Type B pancreatic cell (in vitro differentiated cells): ENCODE data around the gene MAEA. TPM values are rescaled to one million over a fixed set of nuclear protein-coding genes. Genes with fewer than 3 reads are reported as not detected.

Experiments
- DNase-seq: peaks from one replicate; pipeline ENCODE4 v3.0.0; 2021; ENCODE audit warnings: mixed read lengths; ENCODE audit not compliant: unreplicated experiment; ENCODE audit errors: extremely low spot score
- H3K27ac Mint-ChIP-seq: 2 replicates; pipeline ENCODE4 v1.8.0; 2021; ENCODE audit warnings: mild to moderate bottlenecking, mixed read lengths
- H3K27me3 Mint-ChIP-seq: 2 replicates; pipeline ENCODE4 v1.8.0; 2021; ENCODE audit warnings: mixed read lengths
- H3K36me3 Mint-ChIP-seq: 2 replicates; pipeline ENCODE4 v1.8.0; 2021; ENCODE audit warnings: mixed read lengths
- H3K4me1 Mint-ChIP-seq: one replicate; pipeline ENCODE4 v1.8.0; 2021; ENCODE audit warnings: mixed read lengths; ENCODE audit not compliant: unreplicated experiment
- H3K4me3 Mint-ChIP-seq: 2 replicates; pipeline ENCODE4 v1.8.0; 2021; ENCODE audit warnings: mild to moderate bottlenecking, mixed read lengths
- H3K9me3 Mint-ChIP-seq: 2 replicates; pipeline ENCODE4 v1.8.0; 2021; ENCODE audit warnings: mixed read lengths
- CTCF ChIP-seq: fragments of 200-600 bp; sonication (generic); conservative IDR thresholded peaks from 2 replicates; pipeline ENCODE4 v1.5.0; 2021; ENCODE audit warnings: antibody characterized with exemption, mild to moderate bottlenecking
- total RNA-seq: library from RNA; stranded (reverse); gene quantifications from 2 replicates; pipeline ENCODE4 v1.2.1, GENCODE V29; 2021; ENCODE audit warnings: low replicate concordance

MAEA gene
- total RNA-seq, 1 donor from 2014 or later, result 81.5 TPM

- Mint-ChIP-seq H3K27ac (no peak overlapping the region), H3K27me3 (no peaks in the 10 kb centered on the region), H3K4me3 (no peak overlapping the region), H3K36me3 (peaks cover 23% of the 10 kb centered on the region), H3K9me3 (no peaks in the 10 kb centered on the region), H3K4me1 (peaks cover 18% of the 10 kb centered on the region)
- no peak for TF ChIP-seq CTCF
- no peak for DNase-seq
Observed at GRCh38 chr4:1310796-1311631, 21.3 kb downstream of the MAEA start.

- H3K4me3 Mint-ChIP-seq, result no peak overlapping the region
- no peak overlapping the region for H3K27ac Mint-ChIP-seq
- no peaks in the 10 kb centered on the region for H3K27me3 Mint-ChIP-seq
- peaks cover 13% of the 10 kb centered on the region for H3K4me1 Mint-ChIP-seq
- TF ChIP-seq CTCF, result no peak
- H3K36me3 Mint-ChIP-seq, result peaks cover 20% of the 10 kb centered on the region
- no peaks in the 10 kb centered on the region for H3K9me3 Mint-ChIP-seq
- DNase-seq, result no peak
Observed at GRCh38 chr4:1312821-1313640, 23.3 kb downstream of the MAEA start.

- Mint-ChIP-seq H3K36me3 (peaks cover 29% of the 10 kb centered on the region), H3K27ac (no peak overlapping the region), H3K4me3 (no peak overlapping the region), H3K27me3 (no peaks in the 10 kb centered on the region), H3K4me1 (no peaks in the 10 kb centered on the region), H3K9me3 (no peaks in the 10 kb centered on the region)
- no peak for TF ChIP-seq CTCF
- no peak for DNase-seq
Observed at GRCh38 chr4:1315306-1315705, 25.6 kb downstream of the MAEA start.

DNA sequence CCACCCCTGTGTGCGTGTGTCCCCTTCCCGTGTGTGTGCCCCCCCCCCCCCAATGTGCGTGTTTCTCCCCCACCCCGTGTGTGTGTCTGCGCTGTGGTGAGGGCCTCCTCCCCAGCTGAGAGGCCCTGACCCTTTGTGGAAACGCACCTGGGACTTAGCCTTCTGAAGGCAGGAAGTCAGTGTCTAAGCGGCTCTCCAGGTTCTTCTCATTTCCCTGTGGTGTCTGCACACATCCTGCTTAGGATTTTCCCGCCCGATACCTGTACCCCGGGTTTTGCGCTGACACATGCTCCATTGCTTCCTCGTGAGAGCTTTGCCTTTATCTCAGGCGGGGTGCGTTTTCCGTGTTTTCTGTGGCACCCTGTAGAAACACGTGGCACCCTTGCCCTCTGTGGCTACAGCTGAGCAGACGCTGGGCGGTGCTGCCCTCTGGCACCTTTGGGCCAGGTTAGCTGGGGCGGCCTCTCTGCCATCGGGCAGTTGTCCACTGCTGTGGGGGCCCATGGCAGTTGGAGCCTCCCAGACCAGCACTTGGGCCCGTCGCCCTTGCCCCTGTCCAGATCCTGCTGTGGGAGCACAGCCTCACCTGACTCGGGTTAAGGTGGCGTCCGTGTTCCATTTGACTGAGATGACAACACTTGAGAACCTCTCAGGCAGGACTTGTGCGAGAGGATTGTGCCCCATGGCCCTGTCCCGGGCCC, 26.3 kb downstream of the MAEA start:
- DNase-seq, result no peak
- Mint-ChIP-seq H3K9me3 (no peaks in the 10 kb centered on the region), H3K4me1 (no peaks in the 10 kb centered on the region), H3K4me3 (no peak overlapping the region), H3K36me3 (peaks cover 32% of the 10 kb centered on the region), H3K27me3 (no peaks in the 10 kb centered on the region), H3K27ac (no peak overlapping the region)
- no peak for TF ChIP-seq CTCF

DNA sequence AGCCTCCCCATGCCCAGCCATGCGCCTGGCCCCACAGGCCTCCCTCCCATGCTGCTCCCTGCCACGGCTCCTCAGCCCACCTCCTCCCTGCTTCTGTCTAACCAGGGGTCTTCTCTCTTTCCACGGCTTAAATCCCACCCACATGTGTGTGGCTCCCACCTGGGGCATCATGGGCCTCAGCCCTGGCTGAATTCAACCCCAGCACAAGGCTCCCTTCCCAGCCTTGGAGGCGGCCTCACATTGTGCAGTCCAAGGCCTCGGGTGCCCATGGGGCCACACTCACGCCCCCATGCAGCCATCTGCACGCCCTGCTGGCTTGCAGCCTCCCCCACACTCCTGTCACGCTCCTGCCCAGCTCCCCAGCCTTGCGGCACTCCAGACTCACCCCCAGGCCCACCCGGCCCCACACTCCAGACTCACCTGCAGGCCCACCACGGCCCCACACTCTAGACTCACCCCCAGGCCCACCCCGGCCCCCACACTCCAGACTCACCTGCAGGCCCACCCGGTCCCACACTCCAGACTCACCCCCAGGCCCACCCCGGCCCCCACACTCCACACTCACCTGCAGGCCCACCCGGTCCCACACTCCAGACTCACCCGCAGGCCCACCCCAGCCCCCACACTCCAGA, 27.0 kb downstream of the MAEA start:
- Mint-ChIP-seq H3K4me1 (no peaks in the 10 kb centered on the region), H3K27me3 (no peaks in the 10 kb centered on the region), H3K36me3 (peaks cover 38% of the 10 kb centered on the region), H3K27ac (no peak overlapping the region), H3K4me3 (no peak overlapping the region), H3K9me3 (no peaks in the 10 kb centered on the region)
- TF ChIP-seq CTCF, result no peak
- DNase-seq, result no peak
